ENCODE measurements around the gene ZFP3. TPM values are rescaled to one million over a fixed set of nuclear protein-coding genes. Genes with fewer than 3 reads are reported as not detected.
"Not testable (repeated sequence)": the region's sequence is repeated elsewhere in the genome, so short reads cannot be mapped to it uniquely, and the experiment has no call there.

The ZFP3 gene
- total and polyA plus RNA-seq, 12 donors = 3.1 to 14.6 (median 11.7) TPM

DNA sequence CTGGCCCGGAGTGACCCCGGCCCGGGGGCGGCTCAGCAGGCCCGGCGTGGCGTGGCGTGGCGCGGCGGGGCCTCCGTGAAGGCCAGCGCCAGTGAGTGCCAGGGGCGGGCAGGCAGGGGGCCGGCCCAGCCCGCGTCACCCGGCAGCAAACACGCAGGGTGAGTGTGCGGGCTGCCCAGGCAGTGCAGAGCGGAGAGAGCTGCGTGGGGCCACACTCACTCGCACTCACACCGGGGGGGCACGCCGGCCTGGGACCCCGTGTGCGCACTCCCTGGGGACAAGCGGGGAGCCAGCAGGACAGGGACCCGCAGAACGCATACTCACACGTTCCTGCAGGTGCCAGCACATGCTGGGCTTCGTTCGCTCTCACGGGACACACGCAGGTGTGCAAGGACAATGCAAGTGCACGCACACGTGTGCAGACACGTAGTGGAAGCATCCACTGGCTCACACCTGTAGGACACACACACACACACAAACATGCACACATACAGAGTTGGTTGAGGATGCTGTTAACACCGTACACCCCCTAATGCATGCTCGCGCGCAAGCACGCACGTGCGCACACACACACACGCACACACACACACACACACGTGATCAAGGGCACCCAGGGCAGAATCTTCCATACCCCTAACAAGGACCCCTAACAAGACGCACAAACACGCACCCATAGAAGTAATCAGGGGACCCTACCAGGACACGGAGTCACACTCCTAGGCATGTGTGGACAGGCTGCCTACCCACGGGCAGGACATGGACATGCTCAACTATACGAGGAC is 45.3 kb downstream of the ZFP3 start:
- H3K9me3 ChIP-seq = peaks cover 0 to 3% (median 0%) of the 10 kb centered on the region in 11 donors
- H3K36me3 ChIP-seq = peaks cover 0 to 12% (median 0%) of the 10 kb centered on the region in 9 donors
- TF ChIP-seq, protein P1, sequence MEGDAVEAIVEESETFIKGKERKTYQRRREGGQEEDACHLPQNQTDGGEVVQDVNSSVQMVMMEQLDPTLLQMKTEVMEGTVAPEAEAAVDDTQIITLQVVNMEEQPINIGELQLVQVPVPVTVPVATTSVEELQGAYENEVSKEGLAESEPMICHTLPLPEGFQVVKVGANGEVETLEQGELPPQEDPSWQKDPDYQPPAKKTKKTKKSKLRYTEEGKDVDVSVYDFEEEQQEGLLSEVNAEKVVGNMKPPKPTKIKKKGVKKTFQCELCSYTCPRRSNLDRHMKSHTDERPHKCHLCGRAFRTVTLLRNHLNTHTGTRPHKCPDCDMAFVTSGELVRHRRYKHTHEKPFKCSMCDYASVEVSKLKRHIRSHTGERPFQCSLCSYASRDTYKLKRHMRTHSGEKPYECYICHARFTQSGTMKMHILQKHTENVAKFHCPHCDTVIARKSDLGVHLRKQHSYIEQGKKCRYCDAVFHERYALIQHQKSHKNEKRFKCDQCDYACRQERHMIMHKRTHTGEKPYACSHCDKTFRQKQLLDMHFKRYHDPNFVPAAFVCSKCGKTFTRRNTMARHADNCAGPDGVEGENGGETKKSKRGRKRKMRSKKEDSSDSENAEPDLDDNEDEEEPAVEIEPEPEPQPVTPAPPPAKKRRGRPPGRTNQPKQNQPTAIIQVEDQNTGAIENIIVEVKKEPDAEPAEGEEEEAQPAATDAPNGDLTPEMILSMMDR (IDR thresholded peaks at IDR 0.05) = no peak
- intact Hi-C loops (cut with DNase I) = no loop called here
- H3K27ac ChIP-seq = no peak overlapping the region
- peak in 6 of 8 donors; percentile 11 to 68 (median 31) for ATAC-seq
- H3K4me3 ChIP-seq = peak overlapping the region in 9 of 10 donors; percentile 28 to 56 (median 52)
- WGBS, 2 donors = 49% methylated on average over 52 to 53 of the region's 53 CpGs
- H3K27me3 ChIP-seq = peaks cover 0 to 53% (median 16%) of the 10 kb centered on the region in 7 donors
- peaks cover 0 to 11% (median 9%) of the 10 kb centered on the region in 9 donors for H3K4me1 ChIP-seq
- peak in 1 of 2 donors; percentile 3 for DNase-seq

GRCh38 chr17:5124125-5124760 is 46.0 kb downstream of the ZFP3 start:
- H3K4me3 ChIP-seq; H3K36me3 ChIP-seq; intact Hi-C loops (cut with DNase I); H3K27ac ChIP-seq; H3K9me3 ChIP-seq; DNase-seq: not testable (repeated sequence)
- 65 to 74% methylated on average over 5 of the region's 5 CpGs for WGBS, 2 donors
- ATAC-seq = peak in 4 of 8 donors; percentile 34 to 63 (median 36)
- H3K4me1 ChIP-seq = peaks cover 0 to 11% (median 9%) of the 10 kb centered on the region in 9 donors
- peaks cover 0 to 53% (median 14%) of the 10 kb centered on the region in 7 donors for H3K27me3 ChIP-seq

DNA sequence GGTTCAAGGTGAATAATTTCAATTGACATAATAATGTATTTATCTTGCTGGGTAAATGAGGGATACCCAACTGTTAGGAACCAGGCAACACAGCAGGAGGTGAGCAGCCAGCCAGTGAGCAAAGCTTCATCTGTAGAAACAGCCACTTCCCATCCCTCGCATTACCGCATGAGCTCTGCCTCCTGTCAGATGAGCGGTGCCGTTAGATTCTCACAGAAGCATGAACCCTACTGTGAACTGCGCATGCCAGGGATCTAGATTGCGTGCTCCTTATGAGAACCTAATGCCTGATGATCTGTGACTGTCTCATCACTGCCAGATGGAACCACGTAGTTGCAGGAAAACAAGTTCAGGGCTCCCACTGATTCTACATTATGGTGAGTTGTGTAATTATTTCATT is 46.6 kb downstream of the ZFP3 start:
- intact Hi-C loops (cut with DNase I); H3K4me3 ChIP-seq; H3K27ac ChIP-seq; ATAC-seq; H3K36me3 ChIP-seq; H3K9me3 ChIP-seq; DNase-seq: not testable (repeated sequence)
- whole genome bisulfite sequencing, 2 donors = 77 to 82% methylated on average over 7 of the region's 7 CpGs
- H3K27me3 ChIP-seq = peaks cover 0 to 53% (median 14%) of the 10 kb centered on the region in 7 donors
- H3K4me1 ChIP-seq = peaks cover 0 to 11% (median 9%) of the 10 kb centered on the region in 9 donors

GRCh38 chr17:5126719-5127488 is 48.6 kb downstream of the ZFP3 start:
- ATAC-seq (no peak), DNase-seq (no peak)
- TF ChIP-seq, protein P1 (IDR thresholded peaks at IDR 0.05) = no peak
- H3K4me1 ChIP-seq = peaks cover 0 to 11% (median 9%) of the 10 kb centered on the region in 9 donors
- H3K9me3 ChIP-seq = no peaks in the 10 kb centered on the region
- peaks cover 0 to 44% (median 14%) of the 10 kb centered on the region in 7 donors for H3K27me3 ChIP-seq
- H3K27ac ChIP-seq = no peak overlapping the region
- no peaks in the 10 kb centered on the region for H3K36me3 ChIP-seq
- intact Hi-C loops (cut with DNase I) = no loop called here
- WGBS, 2 donors = 83% methylated on average over 15 to 17 of the region's 17 CpGs
- H3K4me3 ChIP-seq = no peak overlapping the region

DNA sequence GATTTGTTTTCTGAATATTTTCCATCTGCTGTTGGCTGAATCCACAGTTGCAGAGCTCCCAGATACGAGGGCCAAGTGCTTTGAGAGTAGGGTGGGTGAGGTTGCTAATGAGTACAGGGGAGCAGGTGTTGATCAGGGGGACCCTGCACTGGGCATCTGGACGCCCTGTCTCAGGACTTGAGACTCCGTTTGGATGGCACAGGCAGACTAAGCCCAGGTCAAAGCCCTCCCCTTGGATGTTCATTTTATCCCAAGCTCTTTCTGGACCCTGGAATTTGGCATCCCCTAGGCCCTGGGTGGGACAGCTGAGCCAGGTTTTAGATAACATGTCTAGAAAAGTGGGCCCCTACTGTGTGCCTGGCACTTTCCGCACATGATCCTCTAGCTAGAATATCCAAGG is 49.6 kb downstream of the ZFP3 start:
- DNase-seq = no peak
- no peaks in the 10 kb centered on the region for H3K36me3 ChIP-seq
- ATAC-seq = no peak
- no peaks in the 10 kb centered on the region for H3K9me3 ChIP-seq
- 73 to 74% methylated on average over 4 of the region's 4 CpGs for WGBS, 2 donors
- H3K27ac ChIP-seq = no peak overlapping the region
- H3K27me3 ChIP-seq = peaks cover 0 to 35% (median 6%) of the 10 kb centered on the region in 7 donors
- intact Hi-C loops (cut with DNase I) = no loop called here
- TF ChIP-seq, protein P1 (IDR thresholded peaks at IDR 0.05) = no peak
- peaks cover 0 to 6% (median 1%) of the 10 kb centered on the region in 9 donors for H3K4me1 ChIP-seq
- H3K4me3 ChIP-seq = no peak overlapping the region

- 73 to 81% methylated on average over 8 of the region's 8 CpGs for WGBS, 2 donors
- H3K4me1 ChIP-seq; H3K4me3 ChIP-seq; ATAC-seq; intact Hi-C loops (cut with DNase I); H3K36me3 ChIP-seq; H3K27ac ChIP-seq; H3K9me3 ChIP-seq; DNase-seq: not testable (repeated sequence)
- peaks cover 0 to 31% (median 4%) of the 10 kb centered on the region in 7 donors for H3K27me3 ChIP-seq
Measured at GRCh38 chr17:5128387-5128786, 50.1 kb downstream of the ZFP3 start.
